GM21526 (cell line): ENCODE results near the gene VPS51.
A peak's percentile ranks its signal among the peaks of the same experiment; 100 is the strongest.

Experiments
- ATAC-seq: cut with Tn5 transposase; IDR thresholded peaks from one replicate; pipeline ENCODE4 v1.9.1; 2021; ENCODE audit warnings: moderate library complexity; ENCODE audit not compliant: unreplicated experiment, low FRiP score

VPS51 gene

DNA sequence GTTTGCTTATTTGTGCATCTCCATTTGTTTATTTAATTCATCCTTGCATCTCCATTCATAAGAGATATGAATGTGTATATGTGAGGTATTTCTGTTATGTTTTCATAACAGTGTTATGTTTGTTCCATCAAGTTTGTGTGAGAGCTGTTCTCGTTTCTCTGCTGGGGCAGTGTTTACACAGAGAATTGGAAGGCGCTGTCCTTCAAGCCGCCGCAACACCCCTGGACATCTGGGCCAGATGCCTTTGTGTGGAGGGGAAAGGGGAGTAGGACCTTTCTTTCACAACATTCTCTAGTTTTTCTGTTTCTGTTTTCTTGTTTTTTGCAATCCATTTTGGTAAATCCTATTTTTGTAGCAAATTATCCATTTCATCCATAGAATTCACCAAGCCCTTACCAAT lies 8.6 kb downstream of the VPS51 start:
- ATAC-seq = no peak

GRCh38 chr11:65107078-65107477 lies 11.1 kb downstream of the VPS51 start:
- no peak for ATAC-seq

DNA sequence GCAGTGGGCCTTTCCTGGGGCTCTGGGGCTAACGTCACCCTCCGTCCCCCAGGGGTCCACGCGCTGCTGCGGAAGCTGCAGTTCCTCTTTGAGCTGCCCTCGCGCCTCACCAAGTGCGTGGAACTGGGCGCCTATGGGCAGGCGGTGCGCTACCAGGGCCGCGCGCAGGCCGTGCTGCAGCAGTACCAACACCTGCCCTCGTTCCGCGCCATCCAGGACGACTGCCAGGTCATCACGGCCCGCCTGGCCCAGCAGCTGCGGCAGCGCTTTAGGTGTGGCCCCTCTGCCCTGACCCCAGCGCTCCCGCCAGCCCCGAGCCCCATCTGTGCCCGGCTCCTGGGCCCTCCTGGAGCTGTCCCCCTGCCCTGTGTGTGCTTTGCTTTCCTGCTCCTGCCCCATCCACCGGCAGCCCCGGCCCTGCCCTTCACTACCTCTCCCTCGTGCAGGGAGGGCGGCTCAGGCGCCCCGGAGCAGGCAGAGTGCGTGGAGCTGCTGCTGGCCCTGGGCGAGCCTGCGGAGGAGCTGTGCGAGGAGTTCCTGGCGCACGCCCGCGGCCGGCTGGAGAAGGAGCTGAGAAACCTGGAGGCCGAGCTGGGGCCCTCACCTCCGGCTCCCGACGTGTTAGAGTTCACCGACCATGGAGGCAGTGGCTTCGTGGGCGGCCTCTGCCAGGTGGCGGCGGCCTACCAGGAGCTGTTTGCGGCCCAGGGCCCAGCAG lies 11.9 kb downstream of the VPS51 start:
- no peak for ATAC-seq

DNA sequence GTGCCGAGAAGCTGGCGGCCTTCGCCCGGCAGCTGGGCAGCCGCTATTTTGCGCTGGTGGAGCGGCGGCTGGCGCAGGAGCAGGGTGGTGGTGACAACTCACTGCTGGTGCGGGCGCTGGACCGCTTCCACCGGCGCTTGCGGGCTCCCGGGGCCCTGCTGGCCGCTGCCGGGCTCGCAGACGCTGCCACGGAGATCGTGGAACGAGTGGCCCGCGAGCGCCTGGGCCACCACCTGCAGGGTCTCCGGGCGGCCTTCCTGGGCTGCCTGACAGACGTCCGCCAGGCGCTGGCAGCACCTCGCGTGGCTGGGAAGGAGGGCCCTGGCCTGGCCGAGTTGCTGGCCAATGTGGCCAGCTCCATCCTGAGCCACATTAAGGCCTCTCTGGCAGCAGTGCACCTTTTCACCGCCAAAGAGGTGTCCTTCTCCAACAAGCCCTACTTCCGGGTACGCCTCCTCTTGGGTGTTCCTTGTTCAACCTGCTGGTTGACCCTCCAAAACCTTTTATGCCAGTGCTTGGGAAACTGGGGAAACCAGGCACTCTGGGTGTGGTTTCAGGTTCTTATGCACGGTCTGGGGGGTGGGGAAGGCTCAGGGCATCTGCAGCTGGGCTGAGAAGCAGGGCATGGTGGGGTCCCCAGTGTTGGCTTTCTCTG lies 12.6 kb downstream of the VPS51 start:
- no peak for ATAC-seq

GRCh38 chr11:65109231-65110198 lies 13.5 kb downstream of the VPS51 start:
- ATAC-seq = no peak

DNA sequence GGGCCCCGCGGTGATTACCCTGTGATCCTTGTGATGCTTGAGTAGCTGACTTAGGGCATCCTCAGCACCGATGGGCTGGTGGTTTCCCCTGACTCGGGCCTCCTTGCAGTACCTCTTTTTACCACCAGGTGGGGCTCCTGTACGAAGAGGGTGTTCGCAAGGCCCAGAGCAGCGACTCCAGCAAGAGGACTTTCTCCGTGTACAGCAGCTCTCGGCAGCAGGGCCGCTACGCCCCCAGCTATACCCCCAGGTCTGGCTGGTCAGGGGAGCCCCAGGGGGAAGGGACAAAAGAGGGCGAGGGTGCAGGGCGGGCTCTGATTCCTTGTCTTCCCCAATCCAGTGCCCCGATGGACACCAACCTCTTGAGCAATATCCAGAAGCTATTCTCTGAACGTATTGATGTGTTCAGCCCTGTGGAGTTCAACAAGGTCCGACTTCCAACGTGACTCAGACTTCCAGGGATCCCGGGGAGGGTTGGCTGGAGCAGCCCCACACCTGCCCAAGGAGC lies 14.4 kb downstream of the VPS51 start:
- no peak for ATAC-seq

DNA sequence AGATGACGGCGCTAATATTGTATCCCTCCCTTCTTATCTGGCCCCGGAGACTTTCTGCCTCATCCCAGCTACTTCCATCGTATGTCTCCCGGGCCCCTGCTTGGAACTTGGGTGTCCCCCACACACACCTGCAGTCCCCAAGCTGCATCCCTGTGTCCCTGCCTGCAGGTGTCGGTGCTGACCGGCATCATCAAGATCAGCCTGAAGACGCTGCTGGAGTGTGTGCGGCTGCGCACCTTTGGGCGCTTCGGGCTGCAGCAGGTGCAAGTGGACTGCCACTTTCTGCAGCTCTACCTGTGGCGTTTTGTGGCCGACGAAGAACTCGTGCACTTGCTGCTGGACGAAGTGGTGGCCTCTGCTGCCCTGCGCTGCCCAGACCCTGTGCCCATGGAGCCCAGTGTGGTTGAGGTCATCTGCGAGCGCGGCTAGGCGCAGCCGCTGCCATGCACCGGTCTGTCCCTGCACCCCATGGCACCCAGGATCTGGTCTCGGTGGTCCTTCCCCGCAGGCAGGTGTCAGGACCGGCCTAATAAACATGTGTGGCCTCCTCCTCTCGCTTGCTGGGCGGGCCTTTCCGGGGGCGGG lies 15.2 kb downstream of the VPS51 start:
- no peak for ATAC-seq

DNA sequence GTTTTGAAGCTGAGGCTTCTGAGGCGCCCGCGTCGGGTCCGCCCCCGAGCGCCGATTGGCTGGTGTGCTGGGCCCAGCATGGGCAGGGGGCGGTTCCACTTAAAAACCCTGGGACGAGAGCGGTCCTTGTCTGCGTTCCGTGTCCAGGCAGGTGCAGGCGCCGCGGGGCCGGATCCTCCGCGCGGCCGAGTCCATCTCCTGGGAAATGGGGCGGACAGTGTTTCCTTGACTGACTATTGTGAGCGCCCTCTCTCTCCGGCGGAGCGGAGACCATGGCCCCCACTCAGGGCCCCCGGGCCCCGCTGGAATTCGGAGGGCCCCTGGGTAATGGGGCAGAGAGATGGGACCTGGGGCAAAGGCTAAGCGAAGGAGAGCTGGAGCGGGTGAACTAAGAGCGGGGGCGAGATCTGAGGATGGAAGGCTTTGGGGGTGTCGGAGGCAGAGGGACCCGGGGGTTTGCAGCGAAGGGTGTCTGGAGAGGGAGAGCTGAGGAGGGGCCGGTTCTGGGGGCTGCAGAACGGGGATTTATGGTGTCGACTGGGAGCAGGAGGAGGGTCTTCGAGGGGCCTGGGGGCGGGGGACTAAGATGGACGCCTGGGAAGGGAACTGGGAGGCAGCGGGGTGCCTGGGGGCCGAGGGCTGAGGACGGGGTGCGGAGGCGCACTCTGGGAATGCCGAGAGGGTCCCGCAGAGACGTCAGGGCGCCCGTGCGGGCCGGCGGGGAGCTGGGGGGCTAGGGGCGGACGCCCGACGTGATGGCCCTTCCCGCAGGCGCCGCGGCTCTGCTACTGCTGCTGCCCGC lies 15.9 kb downstream of the VPS51 start, which contains the start of gene TM7SF2:
Gene TM7SF2, plus strand, starts transcription at position 129 of the 802 bp plus-strand sequence. Its CDS starts 144 bp downstream, at position 273.
- peak; percentile 48 for ATAC-seq

DNA sequence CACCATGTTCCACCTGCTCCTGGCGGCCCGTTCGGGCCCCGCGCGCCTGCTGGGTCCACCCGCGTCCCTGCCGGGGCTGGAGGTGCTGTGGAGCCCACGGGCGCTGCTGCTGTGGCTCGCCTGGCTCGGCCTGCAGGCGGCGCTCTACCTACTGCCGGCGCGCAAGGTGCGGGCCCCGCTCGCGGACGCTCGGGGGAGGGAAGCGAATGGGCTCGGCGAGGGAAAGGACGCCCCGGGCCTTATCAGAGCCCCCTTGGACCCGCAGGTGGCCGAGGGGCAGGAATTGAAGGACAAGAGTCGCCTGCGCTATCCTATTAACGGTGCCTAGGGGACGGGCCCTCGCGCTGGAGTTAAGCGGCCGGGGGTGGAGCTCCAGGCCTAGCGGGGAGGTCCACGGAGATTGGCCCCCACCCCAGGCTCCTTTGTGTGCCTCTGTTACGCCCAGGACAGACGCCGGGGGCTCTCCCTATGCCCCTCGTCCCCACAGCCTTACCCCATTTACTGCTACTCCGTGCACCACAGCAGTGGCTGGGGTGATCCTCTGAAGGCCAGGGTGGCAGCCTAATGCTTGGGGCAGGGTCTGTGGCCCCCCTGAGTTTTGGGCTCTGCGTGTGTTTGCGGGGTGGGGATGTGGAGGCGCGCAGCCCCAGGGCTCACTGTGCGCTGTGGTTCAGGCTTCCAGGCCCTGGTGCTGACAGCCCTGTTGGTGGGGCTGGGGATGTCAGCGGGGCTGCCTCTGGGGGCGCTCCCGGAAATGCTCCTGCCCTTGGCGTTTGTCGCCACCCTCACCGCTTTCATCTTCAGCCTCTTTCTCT lies 16.7 kb downstream of the VPS51 start:
- ATAC-seq = no peak

DNA sequence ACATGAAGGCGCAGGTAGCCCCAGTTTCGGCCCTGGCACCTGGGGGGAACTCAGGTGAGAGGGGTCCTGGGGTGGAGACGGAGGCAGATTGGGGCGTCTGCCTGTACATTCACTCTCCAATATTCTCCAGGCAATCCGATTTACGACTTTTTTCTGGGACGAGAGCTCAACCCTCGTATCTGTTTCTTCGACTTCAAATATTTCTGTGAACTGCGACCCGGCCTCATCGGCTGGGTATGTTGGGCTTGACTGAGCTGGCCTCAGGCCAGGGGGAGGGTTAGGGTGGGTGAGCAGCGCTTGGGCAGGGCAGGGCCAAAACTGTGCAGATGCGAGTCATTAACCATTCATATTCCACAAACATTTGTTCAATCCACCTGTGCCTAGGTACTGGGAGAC lies 17.3 kb downstream of the VPS51 start:
- no peak for ATAC-seq

GRCh38 chr11:65113839-65114238 lies 17.8 kb downstream of the VPS51 start:
- ATAC-seq = no peak

DNA sequence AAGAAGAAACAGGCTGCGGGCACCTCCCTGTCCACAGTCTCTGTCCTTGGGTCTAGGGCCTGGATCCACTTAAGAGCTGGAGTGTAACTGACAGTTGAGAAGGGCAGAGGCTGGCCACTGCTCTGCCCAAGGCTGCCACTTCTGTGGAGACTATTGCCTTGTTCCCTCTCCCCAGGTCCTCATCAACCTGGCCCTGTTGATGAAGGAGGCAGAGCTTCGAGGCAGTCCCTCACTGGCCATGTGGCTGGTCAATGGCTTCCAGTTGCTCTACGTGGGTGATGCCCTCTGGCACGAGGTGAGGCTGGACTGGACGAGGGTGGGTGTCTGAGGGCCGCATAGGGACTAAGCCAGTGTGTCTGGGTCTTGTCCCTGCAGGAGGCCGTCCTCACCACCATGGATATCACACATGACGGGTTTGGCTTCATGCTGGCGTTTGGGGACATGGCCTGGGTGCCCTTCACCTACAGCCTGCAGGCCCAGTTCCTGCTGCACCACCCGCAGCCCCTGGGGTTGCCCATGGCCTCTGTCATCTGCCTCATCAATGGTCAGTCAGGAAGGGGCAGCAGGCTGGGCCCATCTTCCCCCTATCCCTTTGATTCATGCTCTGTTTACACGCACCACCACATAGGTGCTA lies 18.6 kb downstream of the VPS51 start:
- no peak for ATAC-seq

DNA sequence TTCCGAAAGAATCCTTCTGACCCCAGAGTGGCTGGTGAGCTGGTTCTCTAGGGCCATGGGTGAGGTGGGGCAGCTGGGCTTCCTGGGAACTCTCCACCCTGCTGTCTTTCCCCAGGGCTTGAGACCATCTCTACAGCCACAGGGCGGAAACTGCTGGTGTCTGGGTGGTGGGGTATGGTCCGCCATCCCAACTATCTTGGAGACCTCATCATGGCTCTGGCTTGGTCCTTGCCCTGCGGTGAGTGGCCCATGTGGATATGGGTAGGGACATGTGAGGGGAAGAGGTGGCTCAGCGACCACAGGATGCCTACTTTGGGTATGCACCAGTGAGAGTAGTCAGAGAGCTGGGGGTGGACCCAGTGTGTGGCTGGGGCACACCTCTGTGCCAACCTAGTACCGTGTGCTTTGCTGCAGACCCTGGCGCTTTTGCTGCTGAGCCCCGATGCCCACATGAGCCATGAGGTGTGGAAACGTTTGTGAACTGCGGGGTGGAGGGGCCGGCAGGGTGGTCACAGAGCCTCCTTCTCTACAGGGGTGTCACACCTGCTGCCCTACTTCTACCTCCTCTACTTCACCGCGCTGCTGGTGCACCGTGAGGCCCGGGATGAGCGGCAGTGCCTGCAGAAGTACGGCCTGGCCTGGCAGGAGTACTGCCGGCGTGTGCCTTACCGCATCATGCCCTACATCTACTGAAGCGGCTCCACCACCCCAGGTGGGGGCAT lies 19.5 kb downstream of the VPS51 start:
- no peak for ATAC-seq

DNA sequence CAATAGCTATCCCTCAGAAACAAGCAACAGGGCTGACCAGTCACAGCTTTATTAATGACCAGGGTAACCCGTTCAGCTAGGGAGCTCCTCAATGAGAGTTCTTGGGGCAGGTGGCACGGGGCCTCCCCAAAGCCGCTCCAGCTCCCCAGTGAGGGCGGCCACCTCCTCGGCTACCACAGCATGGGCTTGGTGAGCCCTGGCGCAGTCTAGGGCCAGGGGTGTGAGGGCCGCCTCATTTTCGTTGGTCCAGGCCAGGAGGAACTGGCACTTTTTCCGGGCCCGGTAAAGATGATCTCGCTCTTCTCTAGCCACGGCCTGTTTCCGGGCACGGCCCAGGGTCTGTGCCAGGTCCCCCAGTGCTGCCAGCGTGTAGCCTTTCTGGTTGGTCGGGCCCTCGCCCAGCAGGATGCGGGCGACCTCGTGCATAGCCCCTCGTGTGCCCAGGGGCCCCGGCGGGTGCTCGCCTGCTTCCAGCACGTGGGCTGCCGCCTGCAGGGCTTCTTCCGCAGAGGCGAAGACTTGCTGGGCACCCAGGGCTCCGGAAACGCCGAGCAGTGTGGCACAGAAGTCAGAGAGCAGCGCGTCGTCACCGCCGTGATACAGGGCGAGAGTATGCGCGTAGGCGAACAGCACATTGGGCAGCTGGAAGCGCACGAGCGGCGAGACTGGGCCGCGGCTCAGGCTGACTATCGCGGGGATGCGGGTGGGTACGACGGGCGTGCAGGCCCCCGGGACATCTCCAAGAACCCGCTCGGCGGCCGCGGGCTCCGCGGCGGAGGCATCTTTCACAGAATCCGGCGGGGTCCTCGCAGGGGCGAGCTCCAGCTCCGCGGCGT lies 20.6 kb downstream of the VPS51 start:
- ATAC-seq = no peak

DNA sequence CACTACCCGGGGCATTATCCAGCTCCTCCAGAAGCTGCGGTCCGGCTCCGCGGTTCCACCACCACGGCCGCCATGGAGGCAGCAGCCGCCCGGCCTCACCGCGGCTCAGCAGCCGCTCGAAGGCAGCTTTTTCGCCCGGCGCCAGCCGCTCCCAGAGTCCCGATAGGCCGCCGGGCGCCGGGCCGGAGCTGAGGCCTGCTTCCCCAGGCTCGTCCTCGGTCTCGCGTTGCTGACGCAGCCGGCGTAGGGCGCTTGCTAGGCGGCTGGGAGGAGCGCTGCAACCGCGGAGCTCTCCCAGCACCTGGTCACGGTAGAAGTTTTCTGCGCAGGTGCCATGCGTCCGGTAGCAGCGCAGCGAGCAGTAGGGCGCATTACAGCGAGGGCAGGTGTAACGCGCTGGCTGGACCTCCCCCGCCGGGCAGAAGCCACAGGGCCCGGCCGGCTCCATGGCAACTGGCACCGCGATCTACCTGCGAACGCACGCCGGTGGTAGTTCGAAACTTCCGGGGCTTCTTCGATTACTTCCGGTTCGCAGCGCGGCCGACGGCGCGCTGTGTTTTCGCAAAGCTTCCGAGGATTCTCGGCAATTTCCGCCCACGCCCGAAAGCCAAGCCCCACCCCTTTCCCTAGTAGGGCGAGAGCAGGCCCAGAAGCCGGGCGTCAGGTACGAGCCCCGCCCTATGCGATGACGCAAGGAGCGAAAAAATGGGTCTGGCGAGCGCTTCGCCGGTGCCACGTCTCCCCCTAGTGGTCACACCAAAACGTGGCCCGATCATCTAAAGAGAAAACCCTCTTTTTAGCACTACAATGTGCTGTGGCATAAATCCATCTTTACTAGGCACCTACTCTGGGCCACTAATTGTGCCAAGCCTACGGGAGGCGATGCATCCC lies 21.4 kb downstream of the VPS51 start, which contains the start of gene ZNHIT2:
Gene ZNHIT2, minus strand, starts transcription at position 496 of the 891 bp plus-strand sequence. Its CDS starts 48 bp downstream, at position 448.
- ATAC-seq = peak; percentile 47
